OCI-LY7 (cell line): ENCODE results near the gene RNF152. TPM values are rescaled to one million over a fixed set of nuclear protein-coding genes. Genes with fewer than 3 reads are reported as not detected.

Source experiments
- BruUV-seq: library from RNA; stranded (reverse); fragments of 400-500 nt; replicated peaks from 2 replicates; lab custom pipeline; 2021; lab: Mats Ljungman, UMichigan
- CTCF ChIA-PET: fragments of 300-600 bp; sonication (Branson Sonifier 250); formaldehyde crosslinking; loops from one replicate; lab custom pipeline; 2022; ENCODE audit warnings: antibody characterized with exemption; ENCODE audit not compliant: unreplicated experiment; lab: Charles Lee
- POLR2A ChIA-PET: fragments of 300-600 bp; sonication (Branson Sonifier 250); formaldehyde crosslinking; loops from one replicate; lab custom pipeline; 2022; ENCODE audit warnings: antibody characterized with exemption; lab: Charles Lee
- DNase-seq: peaks from one replicate; pipeline ENCODE4 v3.0.0-alpha.2; 2015; ENCODE audit warnings: low spot score
- H2AFZ ChIP-seq: fragments of 200-600 bp; sonication (generic), shearing (Covaris generic); 2 replicates; pipeline ENCODE4 v1.6.1; 2014; ENCODE audit warnings: mild to moderate bottlenecking, antibody characterized with exemption, low read length, moderate library complexity
- H3K27ac ChIP-seq: fragments of 200-600 bp; sonication (generic); 2 replicates; pipeline ENCODE4 v1.5.1; 2014; ENCODE audit warnings: mixed run types, low read depth, mild to moderate bottlenecking, moderate library complexity, low read length, inconsistent platforms; ENCODE audit not compliant: poor library complexity, severe bottlenecking
- H3K36me3 ChIP-seq: fragments of 200-600 bp; sonication (generic); 2 replicates; pipeline ENCODE4 v1.6.1; 2014; ENCODE audit warnings: mild to moderate bottlenecking, antibody characterized with exemption, low read length, moderate library complexity, mixed read lengths; ENCODE audit not compliant: insufficient read depth
- H3K4me1 ChIP-seq: fragments of 200-600 bp; sonication (generic); 2 replicates; pipeline ENCODE4 v1.5.1; 2014; ENCODE audit warnings: mild to moderate bottlenecking, low read length; ENCODE audit not compliant: insufficient read depth, poor library complexity, severe bottlenecking
- H3K4me2 ChIP-seq: fragments of 200-600 bp; sonication (generic); 2 replicates; pipeline ENCODE4 v1.6.1; 2014; ENCODE audit warnings: mild to moderate bottlenecking, low read length
- H3K4me3 ChIP-seq: fragments of 200-600 bp; sonication (generic); 2 replicates; pipeline ENCODE4 v1.5.1; 2014; ENCODE audit warnings: mild to moderate bottlenecking, low read depth, low read length; ENCODE audit not compliant: poor library complexity, severe bottlenecking
- H3K79me2 ChIP-seq: fragments of 200-600 bp; sonication (generic); 2 replicates; pipeline ENCODE4 v1.6.1; 2016; ENCODE audit warnings: low read depth, mild to moderate bottlenecking, low read length, moderate library complexity, mixed read lengths; ENCODE audit not compliant: insufficient read depth
- H3K9me2 ChIP-seq: fragments of 200-600 bp; sonication (generic); 2 replicates; pipeline ENCODE4 v1.6.1; 2016; ENCODE audit warnings: mild to moderate bottlenecking, low read length, mixed read lengths; ENCODE audit not compliant: insufficient read depth
- H3K9me3 ChIP-seq: fragments of 200-600 bp; sonication (generic); 2 replicates; pipeline ENCODE4 v1.6.1; 2014; ENCODE audit warnings: mild to moderate bottlenecking, mixed run types, low read length, mixed read lengths
- H4K20me1 ChIP-seq: fragments of 200-600 bp; sonication (generic); 2 replicates; pipeline ENCODE4 v1.6.1; 2014; ENCODE audit warnings: mild to moderate bottlenecking, antibody characterized with exemption, low read length, moderate library complexity, mixed read lengths; ENCODE audit not compliant: insufficient read depth
- EZH2phosphoT487 ChIP-seq: fragments of 200-600 bp; sonication (generic); IDR thresholded peaks from 2 replicates; pipeline ENCODE4 v1.6.1; 2018; ENCODE audit warnings: low read depth, borderline replicate concordance, mild to moderate bottlenecking, mixed run types, antibody characterized with exemption, low read length, moderate library complexity, mixed read lengths
- intact Hi-C: fragments of 100-400 bp; cut with micrococcal nuclease; formaldehyde crosslinking; loops from one replicate; pipeline ENCODE4 v1.10.0; 2022; ENCODE audit not compliant: unreplicated experiment
- total RNA-seq, 2 experiments: library from RNA; depleted of rRNA in 1 of 2; stranded (reverse); fragments of >200 nt in 1 of 2; shearing (Covaris generic) in 1 of 2; gene quantifications; 2 replicates each; pipeline ENCODE4 v1.2.3, GENCODE V29; 2014 to 2022
- TF ChIP-seq, protein P1 (sequence below): fragments of 200-600 bp; sonication (generic); conservative IDR thresholded peaks from 2 replicates; pipeline ENCODE4 v1.5.1; 2014; ENCODE audit warnings: mild to moderate bottlenecking, antibody characterized with exemption, low read length, moderate library complexity, mixed read lengths

RNF152 gene
- total RNA-seq, 2 experiments from 2014 or later = not detected

DNA sequence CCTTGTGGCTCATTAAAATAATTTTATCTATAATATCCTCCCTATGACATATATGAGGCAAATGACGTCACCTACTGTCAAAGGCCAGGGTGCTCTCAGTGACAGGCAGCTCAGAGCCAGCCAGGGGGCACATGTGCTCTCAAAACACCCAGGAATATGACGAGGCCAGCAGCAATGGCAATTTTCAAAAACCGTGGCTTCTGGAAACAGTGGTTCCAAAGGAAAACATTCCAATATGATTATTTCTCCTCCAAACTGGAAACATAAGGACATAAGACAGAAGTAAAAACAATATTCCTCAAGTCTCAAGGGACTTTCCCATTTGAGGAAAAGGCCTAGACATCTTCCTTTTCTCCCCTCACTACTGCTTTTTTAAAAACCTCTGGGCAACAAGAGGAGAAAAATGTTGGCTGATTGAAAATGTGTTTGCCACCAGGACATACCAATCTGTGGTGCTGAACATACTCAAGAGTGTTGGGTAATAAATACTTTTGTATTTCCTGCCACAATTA lies 40.8 kb downstream of the RNF152 start:
- no peaks in the 10 kb centered on the region for H3K9me3 ChIP-seq
- no peaks in the 10 kb centered on the region for H4K20me1 ChIP-seq
- H3K4me1 ChIP-seq = no peaks in the 10 kb centered on the region
- ChIA-PET POLR2A (no interaction called here), CTCF (no interaction called here)
- H3K9me2 ChIP-seq = no peaks in the 10 kb centered on the region
- BruUV-seq = no TSS peak
- TF ChIP-seq, protein P1, sequence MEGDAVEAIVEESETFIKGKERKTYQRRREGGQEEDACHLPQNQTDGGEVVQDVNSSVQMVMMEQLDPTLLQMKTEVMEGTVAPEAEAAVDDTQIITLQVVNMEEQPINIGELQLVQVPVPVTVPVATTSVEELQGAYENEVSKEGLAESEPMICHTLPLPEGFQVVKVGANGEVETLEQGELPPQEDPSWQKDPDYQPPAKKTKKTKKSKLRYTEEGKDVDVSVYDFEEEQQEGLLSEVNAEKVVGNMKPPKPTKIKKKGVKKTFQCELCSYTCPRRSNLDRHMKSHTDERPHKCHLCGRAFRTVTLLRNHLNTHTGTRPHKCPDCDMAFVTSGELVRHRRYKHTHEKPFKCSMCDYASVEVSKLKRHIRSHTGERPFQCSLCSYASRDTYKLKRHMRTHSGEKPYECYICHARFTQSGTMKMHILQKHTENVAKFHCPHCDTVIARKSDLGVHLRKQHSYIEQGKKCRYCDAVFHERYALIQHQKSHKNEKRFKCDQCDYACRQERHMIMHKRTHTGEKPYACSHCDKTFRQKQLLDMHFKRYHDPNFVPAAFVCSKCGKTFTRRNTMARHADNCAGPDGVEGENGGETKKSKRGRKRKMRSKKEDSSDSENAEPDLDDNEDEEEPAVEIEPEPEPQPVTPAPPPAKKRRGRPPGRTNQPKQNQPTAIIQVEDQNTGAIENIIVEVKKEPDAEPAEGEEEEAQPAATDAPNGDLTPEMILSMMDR = no peak
- TF ChIP-seq EZH2phosphoT487 = no peak
- DNase-seq = no peak
- H2AFZ ChIP-seq = no peak overlapping the region
- intact Hi-C loops = no loop called here
- H3K4me2 ChIP-seq = no peak overlapping the region
- no peaks in the 10 kb centered on the region for H3K36me3 ChIP-seq
- no peak overlapping the region for H3K4me3 ChIP-seq
- H3K27ac ChIP-seq = no peak overlapping the region
- H3K79me2 ChIP-seq = no peaks in the 10 kb centered on the region

DNA sequence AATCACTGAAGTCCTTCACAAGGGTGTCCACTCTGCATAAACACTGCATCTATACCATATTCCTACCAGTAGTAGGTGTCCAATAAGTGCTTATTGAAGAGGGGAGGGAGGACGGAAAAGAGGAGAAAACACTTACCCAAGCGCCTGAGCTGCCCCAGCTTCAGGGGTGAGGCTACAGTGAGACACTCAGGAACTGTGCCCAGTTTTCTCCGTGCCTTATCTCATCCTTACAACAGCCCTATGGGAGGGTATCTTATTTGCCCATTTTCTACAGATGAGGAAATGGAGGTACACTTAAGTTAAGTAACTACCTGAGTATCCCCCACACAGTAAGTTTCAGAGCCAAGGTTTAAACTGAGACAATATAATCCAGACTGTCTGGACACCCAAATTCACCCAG lies 41.5 kb downstream of the RNF152 start:
- Histone ChIP-seq H3K4me2 (no peak overlapping the region), H3K9me2 (no peaks in the 10 kb centered on the region), H3K9me3 (no peaks in the 10 kb centered on the region), H4K20me1 (no peaks in the 10 kb centered on the region), H3K79me2 (no peaks in the 10 kb centered on the region), H3K4me3 (no peak overlapping the region), H3K27ac (no peak overlapping the region), H3K4me1 (no peaks in the 10 kb centered on the region), H2AFZ (no peak overlapping the region), H3K36me3 (no peaks in the 10 kb centered on the region)
- ChIA-PET POLR2A (no interaction called here), CTCF (no interaction called here)
- intact Hi-C loops = no loop called here
- TF ChIP-seq, protein P1 = no peak
- no peak for TF ChIP-seq EZH2phosphoT487
- no TSS peak for BruUV-seq
- DNase-seq = no peak

DNA sequence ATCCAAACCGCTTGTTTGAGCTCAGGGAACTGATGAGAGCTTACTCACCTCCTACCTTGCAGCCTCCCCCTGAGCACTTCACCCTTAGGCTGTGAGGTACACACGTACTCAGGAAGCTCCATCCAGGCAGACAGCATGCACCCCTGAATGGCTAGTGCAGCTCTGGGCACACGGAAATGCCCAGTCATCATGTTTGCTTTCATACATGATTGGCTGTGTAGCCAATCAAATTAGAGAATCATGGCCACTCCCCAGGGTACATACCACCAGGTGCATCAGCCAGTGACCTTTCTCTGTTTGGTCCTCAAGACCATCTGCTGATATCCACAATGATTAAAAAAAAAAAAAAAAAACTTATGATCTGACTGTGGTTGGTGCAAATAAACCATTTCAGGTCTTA lies 42.1 kb downstream of the RNF152 start:
- Histone ChIP-seq H2AFZ (no peak overlapping the region), H3K36me3 (no peaks in the 10 kb centered on the region), H3K27ac (no peak overlapping the region), H3K4me1 (no peaks in the 10 kb centered on the region), H3K4me2 (no peak overlapping the region), H3K9me3 (no peaks in the 10 kb centered on the region), H3K9me2 (no peaks in the 10 kb centered on the region), H3K4me3 (no peak overlapping the region), H4K20me1 (no peaks in the 10 kb centered on the region), H3K79me2 (no peaks in the 10 kb centered on the region)
- intact Hi-C loops = no loop called here
- no TSS peak for BruUV-seq
- ChIA-PET CTCF (no interaction called here), POLR2A (interaction anchor here (0.6 kb wide), 1 partner anchor 241 kb away, joined by 5 read pairs; no protein-coding TSS in a partner anchor)
- TF ChIP-seq, protein P1 = no peak
- TF ChIP-seq EZH2phosphoT487 = no peak
- DNase-seq = no peak
